Body of pancreas (tissue), 4 donors: Measurements from ENCODE around the gene SPO11.

Experiments
- CTCF ChIP-seq, 7 experiments: fragments of 450-650 bp in 4 of 7; fragments of 200-600 bp in 3 of 7; sonication (generic) in 3 of 7; IDR thresholded peaks; one replicate each; pipeline ENCODE4 v1.5.1; 2016 to 2019; ENCODE audit warnings: antibody characterized with exemption in 7 of 7
- POLR2A ChIP-seq, 3 donors: fragments of 450-650 bp; IDR thresholded peaks; one replicate each; pipeline ENCODE4 v1.6.1; 2016; ENCODE audit warnings: antibody characterized with exemption in 3 of 3, mild to moderate bottlenecking in 2 of 3

GRCh38 chr20:57361517-57361916 is 31.9 kb downstream of the SPO11 start:
- no peak for TF ChIP-seq CTCF (IDR thresholded peaks at IDR 0.05)
- no peak for TF ChIP-seq POLR2A (IDR thresholded peaks at IDR 0.05)
